ENCODE measurements around the gene PIK3R2.
"Not testable (repeated sequence)": the region's sequence is repeated elsewhere in the genome, so short reads cannot be mapped to it uniquely, and the experiment has no call there.

Gene PIK3R2

DNA sequence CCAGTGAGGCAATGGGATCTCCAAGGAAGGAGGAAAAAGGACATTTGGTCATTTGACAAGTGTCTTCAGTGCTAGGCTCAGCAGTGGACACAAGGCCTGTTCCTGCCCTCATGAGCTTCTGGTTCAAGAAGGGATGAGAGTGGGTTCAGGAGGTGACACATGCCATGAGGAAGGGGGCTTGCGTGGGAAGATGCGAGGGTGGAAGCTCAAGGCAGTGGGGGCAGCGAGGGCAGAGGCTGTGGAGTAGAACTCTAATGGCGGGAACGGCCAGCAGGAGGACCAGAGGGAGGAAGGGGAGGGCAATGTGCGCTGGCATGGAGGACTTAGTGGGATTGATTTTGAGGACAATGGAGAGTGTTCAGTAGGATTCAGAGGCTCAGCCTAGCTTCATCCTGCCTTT, 3.3 kb downstream of the PIK3R2 start:
- DNase-seq, result no peak

DNA sequence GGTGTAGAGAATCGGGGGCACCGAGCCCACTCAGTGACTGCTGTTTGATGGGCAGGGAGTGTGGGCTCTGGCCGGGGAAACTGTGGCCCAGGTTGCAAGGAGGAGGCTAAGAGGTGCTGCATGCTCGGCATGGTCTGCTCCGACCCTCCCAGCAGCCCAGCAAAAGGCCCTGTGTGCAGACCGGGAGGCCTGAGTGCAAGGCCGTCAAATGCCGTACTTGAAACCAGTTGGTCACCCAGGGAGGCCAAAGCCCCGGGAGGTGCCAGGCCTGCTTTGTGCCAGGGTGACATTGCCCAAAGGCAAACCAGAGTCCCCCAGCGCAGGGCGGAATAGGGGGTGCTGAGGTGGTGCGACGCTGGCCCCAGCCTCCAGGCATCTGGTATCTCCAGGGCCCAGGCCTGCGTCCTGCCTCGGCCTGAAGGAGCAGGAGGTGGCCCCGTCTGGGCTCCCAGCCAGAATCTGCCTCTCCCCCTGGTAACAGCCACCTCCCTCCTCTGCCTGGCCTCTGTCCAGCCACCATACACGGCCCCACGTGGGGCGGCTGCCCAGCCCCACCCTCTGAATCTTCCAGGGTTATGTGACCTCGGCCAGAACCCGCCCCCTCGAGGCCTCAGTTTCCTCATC, 4.0 kb downstream of the PIK3R2 start:
- no peak for DNase-seq

GRCh38 chr19:18157465-18158063, 4.6 kb downstream of the PIK3R2 start:
- no peak for DNase-seq

DNA sequence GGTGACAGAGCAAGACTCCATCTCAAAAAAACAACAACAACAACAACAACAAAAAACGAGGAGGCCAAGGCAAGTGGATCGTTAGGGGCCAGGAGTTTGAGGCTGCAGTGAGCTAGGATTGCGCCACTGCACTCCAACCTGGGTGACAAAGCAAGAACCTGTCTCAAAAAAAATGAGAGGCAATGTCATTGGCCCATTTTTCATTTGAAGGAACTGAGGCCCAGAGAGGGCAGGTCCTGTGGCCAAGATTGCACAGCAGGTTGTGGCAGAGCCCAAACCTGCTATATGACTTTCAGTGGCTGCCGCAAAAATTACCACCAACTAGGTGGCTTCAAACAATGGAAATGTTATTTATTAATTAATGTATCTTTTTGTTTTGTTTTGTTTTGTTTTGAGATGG, 5.5 kb downstream of the PIK3R2 start:
- no peak for DNase-seq

- not testable (repeated sequence) for DNase-seq
Measured at GRCh38 chr19:18159059-18159616, 6.2 kb downstream of the PIK3R2 start.

- no peak for DNase-seq
Measured at GRCh38 chr19:18159810-18160209, 6.8 kb downstream of the PIK3R2 start.

DNA sequence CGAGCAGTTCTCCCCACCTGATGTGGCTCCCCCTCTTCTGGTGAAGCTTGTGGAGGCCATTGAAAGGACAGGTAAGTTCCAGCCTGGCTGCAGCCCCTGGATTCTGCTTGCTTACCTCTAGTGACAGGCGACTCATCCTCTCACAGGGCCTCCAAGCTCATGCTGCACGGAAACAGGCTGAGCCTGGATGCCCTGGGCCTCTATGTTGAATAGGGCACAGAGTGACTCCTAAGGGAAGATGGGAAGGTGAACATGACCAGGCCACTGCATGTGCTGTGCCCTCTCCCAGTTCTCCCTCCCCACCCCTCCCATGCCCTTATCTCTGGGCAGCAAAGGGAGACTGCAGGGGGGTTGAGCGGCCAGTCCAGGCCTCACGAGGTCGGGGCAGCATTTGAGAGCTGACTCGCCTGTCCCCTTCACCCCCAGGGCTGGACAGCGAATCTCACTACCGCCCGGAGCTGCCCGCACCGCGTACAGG, 7.6 kb downstream of the PIK3R2 start:
- DNase-seq, result no peak

DNA sequence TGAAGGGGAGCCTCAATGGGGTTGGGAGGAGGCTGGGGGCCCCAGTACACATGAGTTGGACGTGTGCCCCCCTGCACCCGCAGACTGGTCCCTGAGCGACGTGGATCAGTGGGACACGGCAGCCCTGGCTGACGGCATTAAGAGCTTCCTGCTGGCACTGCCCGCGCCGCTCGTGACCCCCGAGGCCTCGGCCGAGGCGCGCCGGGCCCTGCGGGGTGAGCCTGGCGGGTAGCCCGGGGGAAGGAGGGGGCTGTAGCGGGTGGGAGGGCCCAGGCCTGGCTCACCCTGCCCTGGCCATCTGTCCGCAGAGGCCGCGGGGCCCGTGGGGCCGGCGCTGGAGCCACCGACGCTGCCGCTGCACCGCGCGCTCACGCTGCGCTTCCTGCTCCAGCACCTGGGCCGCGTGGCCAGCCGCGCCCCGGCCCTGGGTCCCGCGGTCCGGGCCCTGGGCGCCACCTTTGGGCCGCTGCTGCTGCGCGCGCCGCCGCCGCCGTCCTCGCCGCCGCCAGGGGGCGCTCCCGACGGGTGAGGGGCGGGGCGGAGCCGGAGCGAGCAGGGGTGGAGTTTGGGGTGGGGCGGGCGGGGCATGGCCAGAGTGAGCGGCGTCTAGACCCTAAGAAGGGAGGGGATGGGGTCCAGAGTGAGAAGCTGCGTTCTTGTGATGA, 8.1 kb downstream of the PIK3R2 start:
- DNase-seq, result peak; percentile 40 to 83

DNA sequence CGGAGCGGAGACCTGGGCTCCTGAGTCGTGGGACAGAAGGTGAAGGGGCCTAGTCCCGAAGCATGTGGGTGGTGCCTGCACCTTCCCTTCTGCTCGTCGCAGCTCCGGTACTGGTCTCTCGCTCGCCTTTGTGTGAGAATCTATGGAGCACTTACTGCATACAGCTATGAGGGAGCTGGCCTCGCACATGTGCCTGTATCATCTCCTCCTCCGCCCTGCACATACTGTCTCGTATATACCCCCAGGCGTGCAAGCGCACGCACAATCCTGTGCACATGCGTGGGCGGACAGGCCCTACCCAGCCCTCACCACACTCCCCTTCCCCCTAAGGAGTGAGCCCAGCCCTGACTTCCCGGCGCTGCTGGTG, 8.7 kb downstream of the PIK3R2 start:
- DNase-seq, result no peak

DNA sequence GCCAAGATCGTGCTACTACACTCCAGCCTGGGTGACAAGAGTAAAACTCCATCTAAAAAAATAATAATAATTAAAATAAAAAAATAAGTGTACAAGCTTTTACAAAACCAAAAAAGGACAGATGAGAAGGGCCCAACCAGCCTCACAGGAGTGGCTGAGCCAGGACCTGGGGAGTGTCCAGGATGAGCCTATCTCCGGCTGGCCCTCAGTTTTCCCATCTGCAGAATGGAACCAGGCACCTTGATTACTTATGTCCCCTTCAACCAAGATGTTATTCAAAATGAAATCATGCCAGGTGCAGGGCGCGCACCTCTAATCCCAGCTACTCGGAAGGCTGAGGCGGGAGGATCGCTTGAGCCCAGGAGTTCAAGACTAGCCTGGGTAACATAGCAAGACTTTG, 11.1 kb downstream of the PIK3R2 start:
- no peak for DNase-seq

- DNase-seq, result no peak
Measured at GRCh38 chr19:18165794-18166544, 13.0 kb downstream of the PIK3R2 start.

DNA sequence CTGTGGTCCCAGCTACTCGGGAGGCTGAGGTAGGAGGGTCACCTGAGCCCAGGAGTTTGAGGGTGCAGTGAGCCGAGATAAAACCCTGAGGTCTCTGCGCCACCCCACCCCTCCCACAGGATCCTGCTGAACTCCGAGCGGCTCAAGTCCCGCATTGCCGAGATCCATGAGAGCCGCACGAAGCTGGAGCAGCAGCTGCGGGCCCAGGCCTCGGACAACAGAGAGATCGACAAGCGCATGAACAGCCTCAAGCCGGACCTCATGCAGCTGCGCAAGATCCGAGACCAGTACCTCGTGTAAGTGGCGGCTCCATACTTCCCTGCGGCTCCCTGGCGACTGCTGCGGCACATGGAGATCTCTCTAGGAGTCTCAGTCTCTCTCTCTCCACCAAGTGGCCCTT, 14.0 kb downstream of the PIK3R2 start:
- DNase-seq, result no peak

DNA sequence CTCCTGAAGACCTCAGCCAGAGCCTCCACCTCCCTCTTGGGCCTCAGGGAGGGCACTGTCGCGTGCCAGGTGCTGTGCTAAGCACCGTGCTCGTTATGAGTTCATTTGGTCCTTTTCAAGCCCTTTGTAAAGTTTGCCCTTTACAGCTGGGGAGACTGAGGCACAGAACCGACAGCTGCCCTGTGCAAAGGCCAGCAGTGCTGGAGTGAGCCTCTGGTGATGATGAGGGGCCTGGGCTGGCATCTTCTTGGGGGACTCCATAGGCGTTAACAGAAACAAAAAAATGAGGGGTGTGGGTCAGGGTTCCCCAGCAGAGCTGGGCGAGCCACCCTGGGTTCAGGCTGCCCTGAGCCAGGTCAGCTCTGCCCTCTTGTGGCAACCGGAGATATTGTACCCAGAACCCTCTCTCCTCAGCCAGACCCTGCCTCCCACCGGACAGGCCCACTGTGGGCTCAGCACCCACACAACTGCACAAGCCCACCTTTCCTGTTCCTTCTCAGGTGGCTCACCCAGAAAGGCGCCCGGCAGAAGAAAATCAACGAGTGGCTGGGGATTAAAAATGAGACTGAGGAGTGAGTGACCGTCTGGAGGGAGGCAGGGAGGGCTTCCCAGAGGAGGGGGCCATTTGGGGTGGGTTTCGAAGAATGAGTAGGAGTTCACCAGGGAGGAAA, 15.1 kb downstream of the PIK3R2 start:
- DNase-seq, result peak in 1 of 2 donors; percentile 74

GRCh38 chr19:18168673-18169381, 15.9 kb downstream of the PIK3R2 start:
- no peak for DNase-seq

GRCh38 chr19:18170714-18171255, 17.8 kb downstream of the PIK3R2 start:
- peak; percentile 76 to 85 for DNase-seq

- DNase-seq, result no peak
Measured at GRCh38 chr19:18171605-18172327, 18.8 kb downstream of the PIK3R2 start.

DNA sequence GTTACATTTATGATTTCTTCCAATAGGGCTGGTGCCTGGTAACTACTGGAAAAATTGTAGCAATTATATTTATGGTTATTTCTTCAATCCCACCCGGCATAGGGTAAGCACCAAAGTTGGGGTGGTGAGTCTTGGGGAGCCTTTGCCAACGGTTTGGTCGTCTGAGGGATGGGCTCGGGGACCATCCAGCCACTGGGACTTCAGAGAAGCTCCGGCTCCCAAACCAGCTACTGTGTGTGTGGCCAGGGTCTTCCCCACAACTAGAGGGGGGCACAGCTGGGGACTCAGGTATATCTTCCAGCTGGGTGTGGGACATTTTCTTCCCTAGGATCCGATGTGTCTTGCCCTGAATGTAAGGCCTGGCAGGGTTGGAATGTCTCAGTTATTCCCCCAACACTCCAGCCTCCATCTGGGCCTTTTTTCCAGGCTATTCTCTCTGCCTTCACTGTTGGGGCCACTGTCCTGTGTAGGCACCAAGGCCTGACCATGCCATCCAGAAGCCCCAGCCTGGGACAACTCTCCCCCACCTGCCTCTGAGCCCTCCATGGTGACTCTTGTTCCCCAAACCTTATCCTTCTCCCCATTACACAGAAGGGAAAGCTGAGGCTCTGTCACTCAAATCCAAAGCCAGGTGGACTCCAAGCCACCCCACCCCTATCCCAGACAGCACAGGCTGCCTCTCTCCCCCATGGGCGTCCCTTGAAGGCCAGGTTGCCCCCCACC, 19.5 kb downstream of the PIK3R2 start:
- no peak for DNase-seq

DNA sequence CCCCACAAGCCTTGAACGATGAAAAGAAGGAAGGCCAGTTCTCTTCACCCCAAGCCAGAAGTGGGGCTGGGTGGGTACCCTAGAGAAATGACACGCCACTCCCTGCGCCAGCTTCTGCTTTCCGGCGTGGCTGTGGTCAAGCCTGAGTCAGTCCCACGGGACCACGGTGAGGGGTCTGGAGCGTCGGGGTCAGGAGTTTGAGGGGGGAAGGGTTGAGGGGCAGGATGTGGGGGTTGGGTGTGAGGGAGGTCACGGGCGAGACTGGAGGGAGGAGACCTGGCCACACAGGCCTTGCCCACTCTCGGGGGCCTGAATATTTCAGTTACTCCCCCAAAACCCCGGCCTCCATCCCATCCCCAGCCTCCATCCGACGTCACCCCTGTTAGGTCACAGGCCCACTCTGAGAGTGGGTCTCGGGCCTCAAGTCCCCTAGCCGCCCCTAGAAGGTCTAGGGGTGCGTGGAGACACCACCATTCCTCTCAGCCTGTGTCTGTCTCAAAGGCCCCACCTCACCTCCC, 20.1 kb downstream of the PIK3R2 start:
- peak; percentile 81 to 88 for DNase-seq

GRCh38 chr19:18173572-18174288, 20.8 kb downstream of the PIK3R2 start, which contains the start of gene IFI30:
IFI30 (plus strand) TSS chr19:18173813; CDS start chr19:18173842, 29 bp downstream.
- DNase-seq, result peak; percentile 77 to 83

All from inflammatory macrophage treated with lipopolysaccharide for 1 hour (primary cell).